ENCODE measurements around the gene ICAM2.

ICAM2 gene

GRCh38 chr17:64009571-64010402, 10.6 kb downstream of the ICAM2 start:
- no peak overlapping the region for H2AFZ ChIP-seq (ENCODE audit: low read depth, low read length, severe bottlenecking)
- TF ChIP-seq EZH2phosphoT487 (conservative IDR thresholded peaks at IDR 0.05; ENCODE audit: low read length) = no peak
- TF ChIP-seq CTCF (IDR thresholded peaks at IDR 0.05; ENCODE audit: insufficient read depth, low read length, poor library complexity, severe bottlenecking) = no peak
- H3F3A ChIP-seq (ENCODE audit: insufficient read depth) = peaks cover 4% of the 10 kb centered on the region

GRCh38 chr17:64008830-64009229, 11.6 kb downstream of the ICAM2 start:
- Histone ChIP-seq H3K4me2 (ENCODE audit: low read depth, low read length, poor library complexity, severe bottlenecking) (no peak overlapping the region), H3F3A (ENCODE audit: insufficient read depth) (peaks cover 3% of the 10 kb centered on the region; the same call in 1 of the 2 replicates)

More at GRCh38 chr17:64009571-64010402, 10.6 kb downstream of the ICAM2 start:
- Histone ChIP-seq H4K20me1 (ENCODE audit: low read depth, low read length) (no peaks in the 10 kb centered on the region), H3K27ac (ENCODE audit: low read depth, low read length) (no peak overlapping the region), H3K9me2 (replicated peaks; ENCODE audit: insufficient read depth, low read length) (no peaks in the 10 kb centered on the region), H3K4me3 (ENCODE audit: insufficient read depth, low read length, poor library complexity, severe bottlenecking) (no peak overlapping the region), H3K4me2 (ENCODE audit: low read depth, low read length, poor library complexity, severe bottlenecking) (no peak overlapping the region), H3K9me3 (ENCODE audit: insufficient read depth, low read length) (no peaks in the 10 kb centered on the region), H3K27me3 (ENCODE audit: low read length) (no peaks in the 10 kb centered on the region), H3K9ac (ENCODE audit: low read length) (no peak overlapping the region), H3K79me2 (ENCODE audit: insufficient read depth, low read length) (peaks cover 59% of the 10 kb centered on the region), H3K36me3 (ENCODE audit: low read length) (peaks cover 11% of the 10 kb centered on the region; the same call in 1 of the 2 replicates)

GRCh38 chr17:64008346-64008745, 12.1 kb downstream of the ICAM2 start:
- H3K4me2 ChIP-seq (ENCODE audit: low read depth, low read length, poor library complexity, severe bottlenecking) = no peak overlapping the region
- no peaks in the 10 kb centered on the region for H3K27me3 ChIP-seq (ENCODE audit: low read length)
- H3K9me2 ChIP-seq (replicated peaks; ENCODE audit: insufficient read depth, low read length) = no peaks in the 10 kb centered on the region
- no peaks in the 10 kb centered on the region for H3K9me3 ChIP-seq (ENCODE audit: insufficient read depth, low read length)
- no peak overlapping the region for H2AFZ ChIP-seq (ENCODE audit: low read depth, low read length, severe bottlenecking)
- no peak overlapping the region for H3K4me3 ChIP-seq (ENCODE audit: insufficient read depth, low read length, poor library complexity, severe bottlenecking)
- peaks cover 3% of the 10 kb centered on the region; the same call in 1 of the 2 replicates for H3F3A ChIP-seq (ENCODE audit: insufficient read depth)
- no peak for TF ChIP-seq EZH2phosphoT487 (conservative IDR thresholded peaks at IDR 0.05; ENCODE audit: low read length)
- no peak for TF ChIP-seq CTCF (IDR thresholded peaks at IDR 0.05; ENCODE audit: insufficient read depth, low read length, poor library complexity, severe bottlenecking)
- no peak overlapping the region for H3K27ac ChIP-seq (ENCODE audit: low read depth, low read length)
- no peak overlapping the region for H3K9ac ChIP-seq (ENCODE audit: low read length)
- H4K20me1 ChIP-seq (ENCODE audit: low read depth, low read length) = no peaks in the 10 kb centered on the region
- H3K79me2 ChIP-seq (ENCODE audit: insufficient read depth, low read length) = peaks cover 50% of the 10 kb centered on the region
- H3K36me3 ChIP-seq (ENCODE audit: low read length) = peaks cover 11% of the 10 kb centered on the region; the same call in 1 of the 2 replicates

More at GRCh38 chr17:64008830-64009229, 11.6 kb downstream of the ICAM2 start:
- no peaks in the 10 kb centered on the region for H3K9me3 ChIP-seq (ENCODE audit: insufficient read depth, low read length)
- no peak for TF ChIP-seq CTCF (IDR thresholded peaks at IDR 0.05; ENCODE audit: insufficient read depth, low read length, poor library complexity, severe bottlenecking)
- H3K27me3 ChIP-seq (ENCODE audit: low read length) = no peaks in the 10 kb centered on the region
- H3K36me3 ChIP-seq (ENCODE audit: low read length) = peaks cover 11% of the 10 kb centered on the region; the same call in 1 of the 2 replicates
- no peak overlapping the region for H3K27ac ChIP-seq (ENCODE audit: low read depth, low read length)
- no peak overlapping the region for H2AFZ ChIP-seq (ENCODE audit: low read depth, low read length, severe bottlenecking)
- no peaks in the 10 kb centered on the region for H4K20me1 ChIP-seq (ENCODE audit: low read depth, low read length)
- peaks cover 54% of the 10 kb centered on the region for H3K79me2 ChIP-seq (ENCODE audit: insufficient read depth, low read length)
- H3K9ac ChIP-seq (ENCODE audit: low read length) = no peak overlapping the region
- H3K4me3 ChIP-seq (ENCODE audit: insufficient read depth, low read length, poor library complexity, severe bottlenecking) = no peak overlapping the region
- H3K9me2 ChIP-seq (replicated peaks; ENCODE audit: insufficient read depth, low read length) = no peaks in the 10 kb centered on the region
